Retinal pigment epithelial cell (primary cell): ENCODE measurements around the gene ELP4.
A peak's percentile ranks its signal among the peaks of the same experiment; 100 is the strongest.
"Not testable (repeated sequence)": the region's sequence is repeated elsewhere in the genome, so short reads cannot be mapped to it uniquely, and the experiment has no call there.

Experiments
- DNase-seq: peaks from one replicate; pipeline ENCODE4 v3.0.0-alpha.2; 2010; ENCODE audit warnings: low read depth
- H3K4me3 ChIP-seq: 2 replicates; pipeline ENCODE4 v1.5.1; 2011; ENCODE audit warnings: mild to moderate bottlenecking, low read length, control low read depth, moderate library complexity
- CTCF ChIP-seq: conservative IDR thresholded peaks from 2 replicates; pipeline ENCODE4 v1.5.1; 2011; ENCODE audit warnings: low read depth, low read length, control low read depth, inconsistent platforms

The ELP4 gene

GRCh38 chr11:31480930-31481329 is 28.6 kb upstream of the ELP4 start:
- no peak for DNase-seq
- TF ChIP-seq CTCF = no peak
- H3K4me3 ChIP-seq = no peak overlapping the region

- no peak for DNase-seq
- TF ChIP-seq CTCF = no peak
- H3K4me3 ChIP-seq = no peak overlapping the region
Observed at GRCh38 chr11:31484497-31484896, 25.1 kb upstream of the ELP4 start.

GRCh38 chr11:31487848-31488247 is 21.7 kb upstream of the ELP4 start:
- H3K4me3 ChIP-seq = no peak overlapping the region
- peak; percentile 51 for TF ChIP-seq CTCF
- peak; percentile 15 for DNase-seq

- DNase-seq = peak; percentile 87
- no peak for TF ChIP-seq CTCF
Observed at GRCh38 chr11:31492320-31492913, 17.1 kb upstream of the ELP4 start.

GRCh38 chr11:31493235-31493634 is 16.3 kb upstream of the ELP4 start:
- H3K4me3 ChIP-seq = no peak overlapping the region
- DNase-seq = no peak
- no peak for TF ChIP-seq CTCF

More at GRCh38 chr11:31492320-31492913, 17.1 kb upstream of the ELP4 start:
- H3K4me3 ChIP-seq = no peak overlapping the region

GRCh38 chr11:31493762-31494161 is 15.8 kb upstream of the ELP4 start:
- not testable (repeated sequence) for H3K4me3 ChIP-seq, DNase-seq

- DNase-seq = no peak
- no peak overlapping the region for H3K4me3 ChIP-seq
- no peak for TF ChIP-seq CTCF
Observed at GRCh38 chr11:31499576-31500178, 9.9 kb upstream of the ELP4 start.
